ENCODE measurements around the gene LRMDA. TPM values are rescaled to one million over a fixed set of nuclear protein-coding genes. Genes with fewer than 3 reads are reported as not detected.

Gene LRMDA
- total RNA-seq, 1 donor from 2014 or later: 5.2 TPM

- Histone ChIP-seq H3K9me3 (ENCODE audit: low read depth) (no peaks in the 10 kb centered on the region), H3K9ac (no peak overlapping the region), H3K27me3 (no peaks in the 10 kb centered on the region), H3K27ac (no peak overlapping the region), H3K79me2 (ENCODE audit: low read depth) (no peaks in the 10 kb centered on the region), H3K36me3 (no peaks in the 10 kb centered on the region), H3K4me3 (no peak overlapping the region), H3K4me1 (no peaks in the 10 kb centered on the region), H2AFZ (replicated peaks) (no peak overlapping the region), H3K4me2 (no peak overlapping the region), H4K20me1 (ENCODE audit: low read depth) (no peaks in the 10 kb centered on the region), H3F3A (ENCODE audit: low read depth) (no peaks in the 10 kb centered on the region)
- H3K4me3 Mint-ChIP-seq: no peak overlapping the region
- no peak overlapping the region for H3K27ac Mint-ChIP-seq
- TF ChIP-seq CTCF (IDR thresholded peaks at IDR 0.05) (no peak), EZH2 (IDR thresholded peaks at IDR 0.05) (no peak), EZH2phosphoT487 (IDR thresholded peaks at IDR 0.05) (no peak)
- H3K27me3 Mint-ChIP-seq (ENCODE audit: insufficient read depth, low read depth): peaks cover 2% of the 10 kb centered on the region
- peaks cover 57% of the 10 kb centered on the region for H3K4me1 Mint-ChIP-seq
- no peaks in the 10 kb centered on the region for H3K9me3 Mint-ChIP-seq
- DNase-seq (ENCODE audit: low spot score): no peak
- peaks cover 2% of the 10 kb centered on the region for H3K36me3 Mint-ChIP-seq
Measured at GRCh38 chr10:76543655-76544054, 1112.2 kb downstream of the LRMDA start.

- H2AFZ ChIP-seq (replicated peaks): no peak overlapping the region
- no peak overlapping the region for H3K27ac Mint-ChIP-seq
- no peaks in the 10 kb centered on the region for H3K4me1 ChIP-seq
- H3K36me3 ChIP-seq: no peaks in the 10 kb centered on the region
- H3K9me3 Mint-ChIP-seq: no peaks in the 10 kb centered on the region
- DNase-seq (ENCODE audit: low spot score): no peak
- H3K4me2 ChIP-seq: no peak overlapping the region
- H4K20me1 ChIP-seq (ENCODE audit: low read depth): no peaks in the 10 kb centered on the region
- no peak overlapping the region for H3K27ac ChIP-seq
- H3K9me3 ChIP-seq (ENCODE audit: low read depth): no peaks in the 10 kb centered on the region
- no peak overlapping the region for H3K4me3 Mint-ChIP-seq
- peaks cover 2% of the 10 kb centered on the region for H3K36me3 Mint-ChIP-seq
- no peaks in the 10 kb centered on the region for H3K27me3 ChIP-seq
- no peak for TF ChIP-seq EZH2phosphoT487 (IDR thresholded peaks at IDR 0.05)
- no peak for TF ChIP-seq CTCF (IDR thresholded peaks at IDR 0.05)
- TF ChIP-seq EZH2 (IDR thresholded peaks at IDR 0.05): no peak
- no peaks in the 10 kb centered on the region for H3F3A ChIP-seq (ENCODE audit: low read depth)
- H3K9ac ChIP-seq: no peak overlapping the region
- H3K4me1 Mint-ChIP-seq: peaks cover 54% of the 10 kb centered on the region
- H3K27me3 Mint-ChIP-seq (ENCODE audit: insufficient read depth, low read depth): peaks cover 2% of the 10 kb centered on the region
- no peaks in the 10 kb centered on the region for H3K79me2 ChIP-seq (ENCODE audit: low read depth)
- H3K4me3 ChIP-seq: no peak overlapping the region
Measured at GRCh38 chr10:76544789-76545188, 1113.4 kb downstream of the LRMDA start.

GRCh38 chr10:76546411-76546810, 1115.0 kb downstream of the LRMDA start:
- H3K27me3 Mint-ChIP-seq (ENCODE audit: insufficient read depth, low read depth): peaks cover 2% of the 10 kb centered on the region

More at GRCh38 chr10:76546411-76546810, 1115.0 kb downstream of the LRMDA start:
- no peak for TF ChIP-seq CTCF (IDR thresholded peaks at IDR 0.05)
- TF ChIP-seq EZH2phosphoT487 (IDR thresholded peaks at IDR 0.05): no peak
- TF ChIP-seq EZH2 (IDR thresholded peaks at IDR 0.05): no peak
- Histone ChIP-seq H3K36me3 (no peaks in the 10 kb centered on the region), H3K4me1 (peaks cover 7% of the 10 kb centered on the region), H3K9me3 (ENCODE audit: low read depth) (no peaks in the 10 kb centered on the region), H2AFZ (replicated peaks) (no peak overlapping the region), H3K4me2 (no peak overlapping the region), H3K27me3 (no peaks in the 10 kb centered on the region), H3K9ac (no peak overlapping the region), H4K20me1 (ENCODE audit: low read depth) (no peaks in the 10 kb centered on the region), H3F3A (ENCODE audit: low read depth) (no peaks in the 10 kb centered on the region), H3K4me3 (no peak overlapping the region), H3K79me2 (ENCODE audit: low read depth) (no peaks in the 10 kb centered on the region), H3K27ac (no peak overlapping the region)
- Mint-ChIP-seq H3K36me3 (peaks cover 2% of the 10 kb centered on the region), H3K27ac (no peak overlapping the region), H3K9me3 (no peaks in the 10 kb centered on the region), H3K4me3 (no peak overlapping the region), H3K4me1 (peaks cover 47% of the 10 kb centered on the region)
- DNase-seq (ENCODE audit: low spot score): no peak

Data from neural progenitor cell (in vitro differentiated cells).